ENCODE measurements around the gene PRDM16. TPM values are rescaled to one million over a fixed set of nuclear protein-coding genes. Genes with fewer than 3 reads are reported as not detected.

Gene PRDM16
- total RNA-seq, 1 donor: 6.5 TPM

- Histone ChIP-seq H4K20me1 (ENCODE audit: insufficient read depth, low read length) (peaks cover 4% of the 10 kb centered on the region), H3K4me3 (ENCODE audit: insufficient read depth, low read length) (no peak overlapping the region), H3K9me3 (ENCODE audit: low read depth, low read length) (no peaks in the 10 kb centered on the region), H3K27ac (ENCODE audit: low read depth, low read length) (no peak overlapping the region), H2AFZ (ENCODE audit: low read length) (no peak overlapping the region), H3K4me2 (ENCODE audit: insufficient read depth, low read length) (no peak overlapping the region), H3K4me1 (ENCODE audit: insufficient read depth, low read length) (no peaks in the 10 kb centered on the region), H3K36me3 (ENCODE audit: insufficient read depth, low read length) (no peaks in the 10 kb centered on the region), H3K27me3 (ENCODE audit: insufficient read depth, low read length) (no peaks in the 10 kb centered on the region), H3K79me2 (ENCODE audit: insufficient read depth, low read length) (no peaks in the 10 kb centered on the region)
- TF ChIP-seq CTCF (IDR thresholded peaks at IDR 0.05; ENCODE audit: extremely low read depth, low read depth, low read length): no peak
- DNase-seq (ENCODE audit: insufficient read length, low spot score, missing footprints): no peak
These were observed 414.4 kb downstream of the PRDM16 start for GRCh38 chr1:3483380-3483779.

GRCh38 chr1:3483801-3484444, 414.9 kb downstream of the PRDM16 start:
- H3K27me3 ChIP-seq (ENCODE audit: insufficient read depth, low read length): no peaks in the 10 kb centered on the region
- H3K36me3 ChIP-seq (ENCODE audit: insufficient read depth, low read length): no peaks in the 10 kb centered on the region
- H4K20me1 ChIP-seq (ENCODE audit: insufficient read depth, low read length): peaks cover 4% of the 10 kb centered on the region
- no peaks in the 10 kb centered on the region for H3K4me1 ChIP-seq (ENCODE audit: insufficient read depth, low read length)
- H3K79me2 ChIP-seq (ENCODE audit: insufficient read depth, low read length): no peaks in the 10 kb centered on the region
- no peak overlapping the region for H3K4me3 ChIP-seq (ENCODE audit: insufficient read depth, low read length)
- no peaks in the 10 kb centered on the region for H3K9me3 ChIP-seq (ENCODE audit: low read depth, low read length)
- no peak overlapping the region for H3K27ac ChIP-seq (ENCODE audit: low read depth, low read length)
- no peak for DNase-seq (ENCODE audit: insufficient read length, low spot score, missing footprints)
- peak; percentile 60 for TF ChIP-seq CTCF (IDR thresholded peaks at IDR 0.05; ENCODE audit: extremely low read depth, low read depth, low read length)
- H3K4me2 ChIP-seq (ENCODE audit: insufficient read depth, low read length): no peak overlapping the region
- H2AFZ ChIP-seq (ENCODE audit: low read length): no peak overlapping the region

- H3K27me3 ChIP-seq (ENCODE audit: insufficient read depth, low read length): no peaks in the 10 kb centered on the region
- H3K79me2 ChIP-seq (ENCODE audit: insufficient read depth, low read length): no peaks in the 10 kb centered on the region
- no peaks in the 10 kb centered on the region for H3K4me1 ChIP-seq (ENCODE audit: insufficient read depth, low read length)
- H3K36me3 ChIP-seq (ENCODE audit: insufficient read depth, low read length): peaks cover 4% of the 10 kb centered on the region
- H3K4me3 ChIP-seq (ENCODE audit: insufficient read depth, low read length): no peak overlapping the region
- DNase-seq (ENCODE audit: insufficient read length, low spot score, missing footprints): no peak
- no peak overlapping the region for H3K4me2 ChIP-seq (ENCODE audit: insufficient read depth, low read length)
- H3K9me3 ChIP-seq (ENCODE audit: low read depth, low read length): no peaks in the 10 kb centered on the region
- no peak for TF ChIP-seq CTCF (IDR thresholded peaks at IDR 0.05; ENCODE audit: extremely low read depth, low read depth, low read length)
- H3K27ac ChIP-seq (ENCODE audit: low read depth, low read length): no peak overlapping the region
- H2AFZ ChIP-seq (ENCODE audit: low read length): no peak overlapping the region
- peaks cover 4% of the 10 kb centered on the region for H4K20me1 ChIP-seq (ENCODE audit: insufficient read depth, low read length)
These were observed 416.0 kb downstream of the PRDM16 start for GRCh38 chr1:3485016-3485415.

Other genes starting within 250 kb of the PRDM16 start
- gene ACTRT2, start 47.7 kb upstream of the PRDM16 start, total RNA-seq: not detected in 2 replicates

Data from osteoblast (primary cell).